GM18951 (cell line): Measurements from ENCODE around the gene CEP112.
"Not testable (repeated sequence)": the region's sequence is repeated elsewhere in the genome, so short reads cannot be mapped to it uniquely, and the experiment has no call there.

ENCODE experiments used
- POLR2A ChIP-seq: IDR thresholded peaks from 4 replicates; pipeline ENCODE4 v1.6.1; 2011; ENCODE audit warnings: mild to moderate bottlenecking; ENCODE audit not compliant: insufficient read length, insufficient read depth; ENCODE audit errors: extremely low read depth
- in situ Hi-C: fragments of 300-500 bp; cut with MboI; formaldehyde crosslinking; loops from one replicate; pipeline ENCODE4 v1.12.0; 2022; ENCODE audit warnings: low sequenced_read_pairs, mixed read lengths, inconsistent platforms; ENCODE audit not compliant: unreplicated experiment

CEP112 gene

GRCh38 chr17:65800655-65801054, 391.3 kb downstream of the CEP112 start:
- TF ChIP-seq POLR2A: no peak
- in situ Hi-C loops: no loop called here

- no peak for TF ChIP-seq POLR2A
- in situ Hi-C loops: no loop called here
Measured at GRCh38 chr17:65799869-65800268, 392.1 kb downstream of the CEP112 start.

GRCh38 chr17:65799454-65799853, 392.5 kb downstream of the CEP112 start:
- in situ Hi-C loops: no loop called here
- TF ChIP-seq POLR2A: no peak

GRCh38 chr17:65797809-65798208, 394.1 kb downstream of the CEP112 start:
- in situ Hi-C loops: no loop called here

GRCh38 chr17:65797101-65797500, 394.8 kb downstream of the CEP112 start:
- TF ChIP-seq POLR2A: no peak
- in situ Hi-C loops: no loop called here

More at GRCh38 chr17:65797809-65798208, 394.1 kb downstream of the CEP112 start:
- TF ChIP-seq POLR2A: no peak

- TF ChIP-seq POLR2A: no peak
- in situ Hi-C loops: no loop called here
Measured at GRCh38 chr17:65794572-65794971, 397.4 kb downstream of the CEP112 start.

- no peak for TF ChIP-seq POLR2A
- in situ Hi-C loops: no loop called here
Measured at GRCh38 chr17:65790241-65790640, 401.7 kb downstream of the CEP112 start.

- no peak for TF ChIP-seq POLR2A
- in situ Hi-C loops: no loop called here
Measured at GRCh38 chr17:65787503-65787902, 404.4 kb downstream of the CEP112 start.

- TF ChIP-seq POLR2A: no peak
- in situ Hi-C loops: no loop called here
Measured at GRCh38 chr17:65786479-65786878, 405.5 kb downstream of the CEP112 start.

GRCh38 chr17:65785109-65785508, 406.8 kb downstream of the CEP112 start:
- no peak for TF ChIP-seq POLR2A

GRCh38 chr17:65783845-65784334, 408.0 kb downstream of the CEP112 start:
- in situ Hi-C loops: no loop called here
- TF ChIP-seq POLR2A: no peak

More at GRCh38 chr17:65785109-65785508, 406.8 kb downstream of the CEP112 start:
- in situ Hi-C loops: no loop called here

GRCh38 chr17:65782104-65782706, 409.7 kb downstream of the CEP112 start:
- in situ Hi-C loops: not testable (repeated sequence)

GRCh38 chr17:65780111-65780510, 411.8 kb downstream of the CEP112 start:
- in situ Hi-C loops: no loop called here
- TF ChIP-seq POLR2A: no peak

GRCh38 chr17:65776890-65777289, 415.0 kb downstream of the CEP112 start:
- in situ Hi-C loops: no loop called here
- no peak for TF ChIP-seq POLR2A

- in situ Hi-C loops: no loop called here
- no peak for TF ChIP-seq POLR2A
Measured at GRCh38 chr17:65774787-65775186, 417.1 kb downstream of the CEP112 start.
